Tibial nerve (tissue), 4 donors: ENCODE data around the gene IGFBPL1. TPM values are rescaled to one million over a fixed set of nuclear protein-coding genes. Genes with fewer than 3 reads are reported as not detected.
A peak's percentile ranks its signal among the peaks of the same experiment; 100 is the strongest.

ENCODE experiments used
- DNase-seq, 2 donors: peaks; one replicate each; pipeline ENCODE4 v3.0.0-alpha.2; 2019; ENCODE audit warnings: low spot score in 2 of 2
- H3K27ac ChIP-seq, 4 donors: fragments of 200-600 bp; sonication (generic) in 3 of 4; one replicate each; pipeline ENCODE4 v1.5.1; 2017 to 2019; ENCODE audit warnings: mild to moderate bottlenecking in 1 of 4
- H3K27me3 ChIP-seq, 2 donors: fragments of 200-600 bp; sonication (generic) in 1 of 2; one replicate each; pipeline versions ENCODE4 v1.5.1 to v1.6.0; 2017 to 2019
- H3K36me3 ChIP-seq, 3 donors: fragments of 200-600 bp; sonication (generic); one replicate each; pipeline ENCODE4 v1.5.1; 2018 to 2019
- H3K4me1 ChIP-seq, 4 donors: fragments of 200-600 bp; sonication (generic) in 3 of 4; one replicate each; pipeline ENCODE4 v1.5.1; 2017 to 2019
- H3K4me3 ChIP-seq, 4 donors: fragments of 200-600 bp; sonication (generic) in 3 of 4; one replicate each; pipeline ENCODE4 v1.5.1; 2017 to 2019; ENCODE audit warnings: mild to moderate bottlenecking in 1 of 4, moderate library complexity in 1 of 4
- H3K9me3 ChIP-seq, 4 donors: fragments of 200-600 bp; sonication (generic) in 3 of 4; one replicate each; pipeline ENCODE4 v1.5.1; 2017 to 2019
- EP300 ChIP-seq, 2 donors: sonication (generic); formaldehyde crosslinking; IDR thresholded peaks; one replicate each; pipeline ENCODE4 v1.6.1; 2017; ENCODE audit warnings: antibody characterized with exemption in 2 of 2, mild to moderate bottlenecking in 1 of 2
- POLR2A ChIP-seq, 2 donors: fragments of 450-650 bp; IDR thresholded peaks; one replicate each; pipeline ENCODE4 v1.6.1; 2017; ENCODE audit warnings: antibody characterized with exemption in 2 of 2, mild to moderate bottlenecking in 2 of 2, moderate library complexity in 2 of 2
- WGBS, 2 donors: methylation state at CpG; one replicate each; pipeline ENCODE4 v1.1.5; 2018; 5-methylcytosine and 5-hydroxymethylcytosine counted together
- total RNA-seq, 4 donors: library from RNA; depleted of rRNA; stranded (reverse); fragments of >200 nt; gene quantifications; one replicate each; pipeline ENCODE4 v1.1.0, GENCODE V29; 2016
- TF ChIP-seq, protein P1 (sequence below), 5 experiments: fragments of 200-600 bp in 3 of 5; fragments of 450-650 bp in 2 of 5; sonication (generic) in 3 of 5; IDR thresholded peaks; one replicate each; pipeline ENCODE4 v1.5.1; 2016 to 2019; ENCODE audit warnings: antibody characterized with exemption in 5 of 5, mild to moderate bottlenecking in 3 of 5, moderate library complexity in 2 of 5

IGFBPL1 gene
- total RNA-seq, 4 donors from 2014 or later = 0.60 TPM; not detected in 3

DNA sequence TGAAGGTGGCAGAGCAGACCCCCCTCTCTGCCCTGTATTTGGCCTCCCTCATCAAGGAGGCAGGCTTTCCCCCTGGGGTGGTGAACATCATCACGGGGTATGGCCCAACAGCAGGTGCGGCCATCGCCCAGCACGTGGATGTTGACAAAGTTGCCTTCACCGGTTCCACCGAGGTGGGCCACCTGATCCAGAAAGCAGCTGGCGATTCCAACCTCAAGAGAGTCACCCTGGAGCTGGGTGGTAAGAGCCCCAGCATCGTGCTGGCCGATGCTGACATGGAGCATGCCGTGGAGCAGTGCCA lies 27.9 kb downstream of the IGFBPL1 start:
- no peak overlapping the region for H3K27ac ChIP-seq
- peaks cover 0 to 37% (median 2%) of the 10 kb centered on the region in 3 donors for H3K36me3 ChIP-seq
- H3K4me1 ChIP-seq = peaks cover 0 to 26% (median 8%) of the 10 kb centered on the region in 4 donors
- no peaks in the 10 kb centered on the region for H3K9me3 ChIP-seq
- WGBS, 2 donors = 82 to 98% methylated on average over 8 of the region's 10 CpGs
- no peak overlapping the region for H3K4me3 ChIP-seq
- H3K27me3 ChIP-seq = no peaks in the 10 kb centered on the region
- TF ChIP-seq EP300 (IDR thresholded peaks at IDR 0.05) (no peak), POLR2A (IDR thresholded peaks at IDR 0.05) (no peak)
- TF ChIP-seq, protein P1, sequence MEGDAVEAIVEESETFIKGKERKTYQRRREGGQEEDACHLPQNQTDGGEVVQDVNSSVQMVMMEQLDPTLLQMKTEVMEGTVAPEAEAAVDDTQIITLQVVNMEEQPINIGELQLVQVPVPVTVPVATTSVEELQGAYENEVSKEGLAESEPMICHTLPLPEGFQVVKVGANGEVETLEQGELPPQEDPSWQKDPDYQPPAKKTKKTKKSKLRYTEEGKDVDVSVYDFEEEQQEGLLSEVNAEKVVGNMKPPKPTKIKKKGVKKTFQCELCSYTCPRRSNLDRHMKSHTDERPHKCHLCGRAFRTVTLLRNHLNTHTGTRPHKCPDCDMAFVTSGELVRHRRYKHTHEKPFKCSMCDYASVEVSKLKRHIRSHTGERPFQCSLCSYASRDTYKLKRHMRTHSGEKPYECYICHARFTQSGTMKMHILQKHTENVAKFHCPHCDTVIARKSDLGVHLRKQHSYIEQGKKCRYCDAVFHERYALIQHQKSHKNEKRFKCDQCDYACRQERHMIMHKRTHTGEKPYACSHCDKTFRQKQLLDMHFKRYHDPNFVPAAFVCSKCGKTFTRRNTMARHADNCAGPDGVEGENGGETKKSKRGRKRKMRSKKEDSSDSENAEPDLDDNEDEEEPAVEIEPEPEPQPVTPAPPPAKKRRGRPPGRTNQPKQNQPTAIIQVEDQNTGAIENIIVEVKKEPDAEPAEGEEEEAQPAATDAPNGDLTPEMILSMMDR (IDR thresholded peaks at IDR 0.05) = no peak
- DNase-seq = no peak

DNA sequence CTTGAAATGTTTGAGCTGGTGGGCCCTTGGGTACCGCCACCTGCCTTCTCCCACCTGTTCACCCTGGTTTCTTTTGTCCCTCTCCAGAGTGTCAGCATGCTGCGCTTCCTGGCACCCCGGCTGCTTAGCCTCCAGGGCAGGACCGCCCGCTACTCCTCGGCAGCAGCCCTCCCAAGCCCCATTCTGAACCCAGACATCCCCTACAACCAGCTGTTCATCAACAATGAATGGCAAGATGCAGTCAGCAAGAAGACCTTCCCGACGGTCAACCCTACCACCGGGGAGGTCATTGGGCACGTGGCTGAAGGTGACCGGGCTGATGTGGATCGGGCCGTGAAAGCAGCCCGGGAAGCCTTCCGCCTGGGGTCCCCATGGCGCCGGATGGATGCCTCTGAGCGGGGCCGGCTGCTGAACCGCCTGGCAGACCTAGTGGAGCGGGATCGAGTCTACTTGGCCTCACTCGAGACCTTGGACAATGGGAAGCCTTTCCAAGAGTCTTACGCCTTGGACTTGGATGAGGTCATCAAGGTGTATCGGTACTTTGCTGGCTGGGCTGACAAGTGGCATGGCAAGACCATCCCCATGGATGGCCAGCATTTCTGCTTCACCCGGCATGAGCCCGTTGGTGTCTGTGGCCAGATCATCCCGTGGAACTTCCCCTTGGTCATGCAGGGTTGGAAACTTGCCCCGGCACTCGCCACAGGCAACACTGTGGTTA lies 28.4 kb downstream of the IGFBPL1 start:
- H3K4me1 ChIP-seq = peaks cover 0 to 26% (median 8%) of the 10 kb centered on the region in 4 donors
- H3K9me3 ChIP-seq = no peaks in the 10 kb centered on the region
- TF ChIP-seq, protein P1 (IDR thresholded peaks at IDR 0.05) = no peak
- TF ChIP-seq EP300 (IDR thresholded peaks at IDR 0.05) (no peak), POLR2A (IDR thresholded peaks at IDR 0.05) (no peak)
- 88 to 92% methylated on average over 13 to 29 of the region's 30 CpGs for WGBS, 2 donors
- no peak overlapping the region for H3K27ac ChIP-seq
- no peak overlapping the region for H3K4me3 ChIP-seq
- H3K36me3 ChIP-seq = peaks cover 0 to 37% (median 2%) of the 10 kb centered on the region in 3 donors
- DNase-seq = no peak
- no peaks in the 10 kb centered on the region for H3K27me3 ChIP-seq

DNA sequence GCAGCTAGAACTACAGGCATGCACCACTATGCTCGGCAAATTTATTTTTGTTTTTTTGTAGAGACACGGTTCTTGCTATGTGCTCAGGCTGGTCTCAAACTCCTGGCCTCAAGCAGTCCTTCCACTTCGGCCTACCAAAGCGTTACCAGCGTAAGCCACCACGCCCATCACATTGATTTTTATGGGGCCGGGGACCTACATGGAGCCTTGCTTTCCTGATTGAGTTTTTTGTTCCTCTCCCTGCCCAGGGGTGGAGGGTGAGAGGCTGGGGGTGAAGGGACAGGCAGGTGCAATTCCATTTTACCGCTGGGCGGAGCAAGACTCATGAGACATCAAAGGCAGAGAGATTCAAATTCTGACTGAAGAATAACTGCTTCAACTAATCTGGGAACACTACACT lies 29.8 kb downstream of the IGFBPL1 start:
- peaks cover 0 to 37% (median 2%) of the 10 kb centered on the region in 3 donors for H3K36me3 ChIP-seq
- TF ChIP-seq, protein P1 (IDR thresholded peaks at IDR 0.05) = no peak
- TF ChIP-seq EP300 (IDR thresholded peaks at IDR 0.05) (no peak), POLR2A (IDR thresholded peaks at IDR 0.05) (no peak)
- DNase-seq = no peak
- H3K27ac ChIP-seq = no peak overlapping the region
- no peaks in the 10 kb centered on the region for H3K27me3 ChIP-seq
- no peak overlapping the region for H3K4me3 ChIP-seq
- WGBS, 2 donors = 84% methylated on average over 9 of the region's 9 CpGs
- no peaks in the 10 kb centered on the region for H3K9me3 ChIP-seq
- H3K4me1 ChIP-seq = peaks cover 0 to 24% (median 8%) of the 10 kb centered on the region in 4 donors

DNA sequence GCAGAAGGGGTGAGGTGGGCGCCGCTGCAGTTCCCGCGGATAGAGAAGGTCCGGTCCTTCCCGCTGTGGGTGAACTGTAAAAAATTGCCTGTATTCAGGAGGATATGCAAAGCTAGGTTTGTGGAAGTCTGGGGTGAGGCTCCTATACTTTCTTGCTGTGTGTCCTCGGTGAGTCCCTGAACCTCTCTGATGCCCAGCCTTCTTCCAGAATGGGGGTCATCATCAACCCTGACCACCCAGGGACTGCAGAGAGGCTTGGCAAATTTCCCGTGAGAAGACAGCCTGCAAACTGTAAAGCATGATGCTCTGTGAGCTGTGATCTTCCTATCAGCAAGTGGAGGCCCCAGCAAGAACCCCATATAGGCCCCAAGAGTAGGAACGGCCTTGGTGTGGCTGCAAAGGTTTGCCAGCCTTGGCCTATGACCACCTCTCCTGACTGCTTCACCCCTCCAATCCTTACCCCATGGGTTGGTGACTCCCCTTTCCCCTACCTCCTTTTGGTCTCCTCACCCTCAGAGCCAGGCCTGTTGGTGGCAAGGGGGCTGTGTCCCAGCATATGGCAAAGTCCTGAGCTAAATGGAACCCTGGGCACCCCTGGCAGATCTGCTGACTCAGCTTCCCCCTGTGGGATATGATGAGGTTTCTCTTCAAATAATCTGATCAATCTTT lies 31.0 kb downstream of the IGFBPL1 start:
- H3K9me3 ChIP-seq = no peaks in the 10 kb centered on the region
- peaks cover 0 to 28% (median 2%) of the 10 kb centered on the region in 3 donors for H3K36me3 ChIP-seq
- H3K27ac ChIP-seq = peak overlapping the region in 3 of 4 donors; percentile 8 to 78 (median 69)
- H3K27me3 ChIP-seq = no peaks in the 10 kb centered on the region
- H3K4me3 ChIP-seq = peak overlapping the region; percentile 48 to 90 (median 78)
- TF ChIP-seq, protein P1 (IDR thresholded peaks at IDR 0.05) = no peak
- TF ChIP-seq POLR2A (IDR thresholded peaks at IDR 0.05) (no peak), EP300 (IDR thresholded peaks at IDR 0.05) (no peak)
- WGBS, 2 donors = 6 to 8% methylated on average over 5 to 9 of the region's 9 CpGs
- H3K4me1 ChIP-seq = peaks cover 0 to 35% (median 11%) of the 10 kb centered on the region in 4 donors
- no peak for DNase-seq
